Hepatocyte (in vitro differentiated cells): ENCODE results near the gene PLSCR2. TPM values are rescaled to one million over a fixed set of nuclear protein-coding genes. Genes with fewer than 3 reads are reported as not detected.

Source experiments
- DNase-seq: peaks from one replicate; pipeline ENCODE4 v3.0.0-alpha.2; 2016; ENCODE audit warnings: low spot score
- H2AFZ ChIP-seq: fragments of 200-600 bp; sonication (generic); 2 replicates; pipeline ENCODE4 v1.6.0; 2016; ENCODE audit warnings: antibody characterized with exemption, mild to moderate bottlenecking
- H3K27ac ChIP-seq: fragments of 200-600 bp; sonication (generic); 2 replicates; pipeline ENCODE4 v1.5.1; 2016; ENCODE audit warnings: mild to moderate bottlenecking
- H3K27me3 ChIP-seq: fragments of 200-600 bp; sonication (generic); 2 replicates; pipeline ENCODE4 v1.6.1; 2016
- H3K36me3 ChIP-seq: fragments of 200-600 bp; sonication (generic); replicated peaks from 2 replicates; pipeline ENCODE4 v1.5.1; 2016; ENCODE audit warnings: low read depth; ENCODE audit not compliant: insufficient read depth
- H3K4me1 ChIP-seq: fragments of 200-600 bp; sonication (generic); 2 replicates; pipeline ENCODE4 v1.5.1; 2016; ENCODE audit warnings: mild to moderate bottlenecking, moderate library complexity; ENCODE audit not compliant: insufficient read depth
- H3K4me2 ChIP-seq: fragments of 200-600 bp; sonication (generic); 2 replicates; pipeline ENCODE4 v1.6.0; 2016
- H3K4me3 ChIP-seq: fragments of 200-600 bp; sonication (generic); 2 replicates; pipeline ENCODE4 v1.5.1; 2016; ENCODE audit warnings: mild to moderate bottlenecking
- H3K79me2 ChIP-seq: fragments of 200-600 bp; sonication (generic); 2 replicates; pipeline ENCODE4 v1.6.0; 2017; ENCODE audit warnings: mild to moderate bottlenecking
- H3K9me2 ChIP-seq: fragments of 200-600 bp; sonication (generic); replicated peaks from 2 replicates; pipeline ENCODE4 v1.6.0; 2017; ENCODE audit warnings: mild to moderate bottlenecking; ENCODE audit not compliant: insufficient read depth
- H3K9me3 ChIP-seq: fragments of 200-600 bp; sonication (generic); 2 replicates; pipeline ENCODE4 v1.5.1; 2016; ENCODE audit warnings: low read depth, mild to moderate bottlenecking
- H4K20me1 ChIP-seq: fragments of 200-600 bp; sonication (generic); 2 replicates; pipeline ENCODE4 v1.6.0; 2016; ENCODE audit warnings: mild to moderate bottlenecking; ENCODE audit not compliant: insufficient read depth, poor library complexity, severe bottlenecking
- EZH2 ChIP-seq: fragments of 200-600 bp; sonication (generic); IDR thresholded peaks from 2 replicates; pipeline ENCODE4 v1.6.1; 2016; ENCODE audit warnings: antibody characterized with exemption, mild to moderate bottlenecking, borderline replicate concordance
- EZH2phosphoT487 ChIP-seq: fragments of 200-600 bp; sonication (generic); IDR thresholded peaks from one replicate; pipeline ENCODE4 v1.6.1; 2018; ENCODE audit warnings: antibody characterized with exemption, mild to moderate bottlenecking, low read depth, moderate library complexity; ENCODE audit not compliant: unreplicated experiment, severe bottlenecking
- WGBS: methylation state at CpG from one replicate; pipeline ENCODE4 v1.1.6; 2016; ENCODE audit warnings: low lambda C conversion rate; ENCODE audit errors: missing lambda C conversion rate; 5-methylcytosine and 5-hydroxymethylcytosine counted together
- polyA plus RNA-seq: library from polyadenylated mRNA; unstranded; fragments of >200 nt; fragmentation: Nextera tagmentation; extraction: Ambion mirVana; gene quantifications from 2 replicates; pipeline ENCODE4 v1.2.1, GENCODE V29; 2016
- total RNA-seq: library from RNA; depleted of rRNA; stranded (reverse); fragments of >200 nt; gene quantifications from 2 replicates; pipeline ENCODE4 v1.2.3, GENCODE V29; 2014
- TF ChIP-seq, protein P1 (sequence below): fragments of 200-600 bp; sonication (generic); IDR thresholded peaks from 2 replicates; pipeline ENCODE4 v1.5.1; 2016; ENCODE audit warnings: antibody characterized with exemption, mild to moderate bottlenecking; ENCODE audit not compliant: poor library complexity

The PLSCR2 gene
- total and polyA plus RNA-seq, 2 experiments from 2014 or later: not detected

DNA sequence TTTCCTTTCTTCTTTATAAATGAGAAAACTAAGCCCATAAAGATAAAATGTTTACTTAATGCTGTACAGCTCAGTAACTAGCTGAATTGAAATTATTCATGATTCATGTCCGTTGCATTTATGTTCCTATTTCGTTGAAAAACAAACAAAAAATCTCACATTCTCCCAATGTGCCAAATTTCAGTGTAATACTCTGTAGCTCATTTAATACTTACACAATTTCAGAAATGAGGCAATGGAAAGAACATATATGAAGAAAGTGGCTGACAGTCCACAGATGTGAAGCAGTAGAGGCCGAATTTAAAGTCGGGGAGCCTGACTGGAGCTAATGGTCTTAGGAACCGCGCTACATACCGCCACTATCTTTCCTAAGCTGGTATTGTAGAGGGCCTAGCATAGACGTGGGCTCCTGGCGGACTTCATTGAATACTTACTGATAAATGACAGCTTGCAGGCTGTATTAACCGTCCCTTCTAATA lies 651 bp downstream of the PLSCR2 start:
- Histone ChIP-seq H3K9me3 (no peaks in the 10 kb centered on the region), H2AFZ (peak overlapping the region; percentile 41), H3K9me2 (no peaks in the 10 kb centered on the region), H3K27me3 (no peaks in the 10 kb centered on the region), H3K4me1 (no peaks in the 10 kb centered on the region), H3K4me3 (no peak overlapping the region), H3K27ac (peak overlapping the region; percentile 88), H3K36me3 (no peaks in the 10 kb centered on the region), H3K4me2 (peak overlapping the region; percentile 85), H4K20me1 (no peaks in the 10 kb centered on the region), H3K79me2 (no peaks in the 10 kb centered on the region)
- WGBS: 83% methylated on average over 10 of the region's 10 CpGs
- TF ChIP-seq EZH2phosphoT487 (no peak), EZH2 (no peak)
- TF ChIP-seq, protein P1, sequence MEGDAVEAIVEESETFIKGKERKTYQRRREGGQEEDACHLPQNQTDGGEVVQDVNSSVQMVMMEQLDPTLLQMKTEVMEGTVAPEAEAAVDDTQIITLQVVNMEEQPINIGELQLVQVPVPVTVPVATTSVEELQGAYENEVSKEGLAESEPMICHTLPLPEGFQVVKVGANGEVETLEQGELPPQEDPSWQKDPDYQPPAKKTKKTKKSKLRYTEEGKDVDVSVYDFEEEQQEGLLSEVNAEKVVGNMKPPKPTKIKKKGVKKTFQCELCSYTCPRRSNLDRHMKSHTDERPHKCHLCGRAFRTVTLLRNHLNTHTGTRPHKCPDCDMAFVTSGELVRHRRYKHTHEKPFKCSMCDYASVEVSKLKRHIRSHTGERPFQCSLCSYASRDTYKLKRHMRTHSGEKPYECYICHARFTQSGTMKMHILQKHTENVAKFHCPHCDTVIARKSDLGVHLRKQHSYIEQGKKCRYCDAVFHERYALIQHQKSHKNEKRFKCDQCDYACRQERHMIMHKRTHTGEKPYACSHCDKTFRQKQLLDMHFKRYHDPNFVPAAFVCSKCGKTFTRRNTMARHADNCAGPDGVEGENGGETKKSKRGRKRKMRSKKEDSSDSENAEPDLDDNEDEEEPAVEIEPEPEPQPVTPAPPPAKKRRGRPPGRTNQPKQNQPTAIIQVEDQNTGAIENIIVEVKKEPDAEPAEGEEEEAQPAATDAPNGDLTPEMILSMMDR: no peak
- no peak for DNase-seq

DNA sequence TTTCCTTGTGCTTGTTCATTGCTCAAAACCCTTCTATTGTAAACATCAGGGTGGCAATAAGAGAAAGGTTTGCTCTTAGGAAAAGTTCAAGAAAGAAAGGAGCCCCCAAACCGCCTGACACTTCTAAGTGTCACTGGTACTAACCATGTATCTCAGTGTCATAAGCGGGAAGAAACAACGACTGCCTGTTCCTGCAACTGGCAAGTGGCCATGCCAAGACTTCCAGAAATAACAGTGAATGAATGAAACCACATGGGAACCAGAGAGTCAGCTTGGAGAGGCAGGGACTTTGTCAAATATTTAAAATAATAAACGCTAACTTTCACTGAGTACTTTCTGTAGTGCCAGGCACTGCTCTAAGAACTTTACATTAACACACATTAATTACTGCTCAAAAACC lies 1.1 kb downstream of the PLSCR2 start:
- WGBS: 74% methylated on average over 4 of the region's 4 CpGs

DNA sequence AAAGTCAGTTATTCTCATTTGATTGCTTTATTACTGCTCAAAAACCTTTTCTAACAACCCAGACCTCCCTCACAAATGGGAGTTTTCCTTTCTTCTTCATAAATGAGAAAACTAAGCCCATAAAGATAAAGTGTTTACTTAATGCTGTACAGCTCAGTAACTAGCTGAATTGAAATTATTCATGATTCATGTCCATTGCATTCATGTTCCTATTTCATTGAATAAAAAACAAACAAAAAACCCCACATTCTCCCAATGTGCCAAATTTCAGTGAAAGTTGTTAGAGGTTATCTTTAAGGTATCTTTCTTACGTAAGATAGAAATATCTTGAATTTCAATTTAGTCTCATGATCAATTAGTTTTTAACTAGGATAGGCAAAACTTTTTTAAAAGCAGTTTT lies 2.8 kb downstream of the PLSCR2 start:
- no peak overlapping the region for H3K4me3 ChIP-seq
- H3K79me2 ChIP-seq: no peaks in the 10 kb centered on the region
- TF ChIP-seq EZH2: no peak
- TF ChIP-seq, protein P1: no peak
- H4K20me1 ChIP-seq: no peaks in the 10 kb centered on the region
- no peak overlapping the region for H2AFZ ChIP-seq
- no peaks in the 10 kb centered on the region for H3K9me2 ChIP-seq
- H3K27me3 ChIP-seq: no peaks in the 10 kb centered on the region
- H3K9me3 ChIP-seq: no peaks in the 10 kb centered on the region
- H3K4me2 ChIP-seq: no peak overlapping the region
- no peaks in the 10 kb centered on the region for H3K4me1 ChIP-seq
- H3K27ac ChIP-seq: no peak overlapping the region
- DNase-seq: no peak
- WGBS: 29% methylated on average over 1 of the region's 1 CpG
- H3K36me3 ChIP-seq: no peaks in the 10 kb centered on the region

More for the DNA sequence above, 1.1 kb downstream of the PLSCR2 start:
- Histone ChIP-seq H3K4me2 (no peak overlapping the region), H3K9me3 (no peaks in the 10 kb centered on the region), H3K79me2 (no peaks in the 10 kb centered on the region), H3K36me3 (no peaks in the 10 kb centered on the region), H3K4me1 (no peaks in the 10 kb centered on the region), H3K9me2 (no peaks in the 10 kb centered on the region), H3K27me3 (no peaks in the 10 kb centered on the region), H2AFZ (no peak overlapping the region), H3K27ac (peak overlapping the region; percentile 88), H3K4me3 (no peak overlapping the region), H4K20me1 (no peaks in the 10 kb centered on the region)
- no peak for DNase-seq
- TF ChIP-seq EZH2phosphoT487 (no peak), EZH2 (no peak)
- TF ChIP-seq, protein P1: no peak
